ENCODE measurements around the gene RAB11A.

DNA sequence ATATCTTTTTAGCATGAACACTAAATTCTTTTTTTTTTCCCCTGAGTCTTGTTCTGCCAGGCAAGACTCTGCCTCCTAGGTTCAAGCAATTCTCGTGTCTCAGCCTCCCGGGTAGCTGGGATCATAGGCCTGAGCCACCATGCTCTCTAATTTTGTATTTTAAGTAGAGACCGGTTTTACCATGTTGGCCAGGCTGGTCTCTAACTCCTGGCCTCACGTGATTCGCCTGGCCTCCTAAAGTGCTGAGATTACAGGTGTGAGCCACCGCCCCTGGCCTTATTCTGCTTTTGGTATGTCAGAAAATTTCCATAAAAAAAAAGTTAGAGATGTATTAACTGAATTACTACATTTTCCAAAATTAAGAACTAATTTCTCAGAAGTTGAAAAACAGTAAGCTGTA lies 14.3 kb downstream of the RAB11A start:
- TF ChIP-seq, protein P1, sequence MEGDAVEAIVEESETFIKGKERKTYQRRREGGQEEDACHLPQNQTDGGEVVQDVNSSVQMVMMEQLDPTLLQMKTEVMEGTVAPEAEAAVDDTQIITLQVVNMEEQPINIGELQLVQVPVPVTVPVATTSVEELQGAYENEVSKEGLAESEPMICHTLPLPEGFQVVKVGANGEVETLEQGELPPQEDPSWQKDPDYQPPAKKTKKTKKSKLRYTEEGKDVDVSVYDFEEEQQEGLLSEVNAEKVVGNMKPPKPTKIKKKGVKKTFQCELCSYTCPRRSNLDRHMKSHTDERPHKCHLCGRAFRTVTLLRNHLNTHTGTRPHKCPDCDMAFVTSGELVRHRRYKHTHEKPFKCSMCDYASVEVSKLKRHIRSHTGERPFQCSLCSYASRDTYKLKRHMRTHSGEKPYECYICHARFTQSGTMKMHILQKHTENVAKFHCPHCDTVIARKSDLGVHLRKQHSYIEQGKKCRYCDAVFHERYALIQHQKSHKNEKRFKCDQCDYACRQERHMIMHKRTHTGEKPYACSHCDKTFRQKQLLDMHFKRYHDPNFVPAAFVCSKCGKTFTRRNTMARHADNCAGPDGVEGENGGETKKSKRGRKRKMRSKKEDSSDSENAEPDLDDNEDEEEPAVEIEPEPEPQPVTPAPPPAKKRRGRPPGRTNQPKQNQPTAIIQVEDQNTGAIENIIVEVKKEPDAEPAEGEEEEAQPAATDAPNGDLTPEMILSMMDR (IDR thresholded peaks at IDR 0.05), result no peak
- TF ChIP-seq TCF7L2 (IDR thresholded peaks at IDR 0.05; ENCODE audit: low read depth, low read length), result no peak
- no peak for TF ChIP-seq POLR2AphosphoS5 (IDR thresholded peaks at IDR 0.05; ENCODE audit: low read depth, low read length)
- TF ChIP-seq, protein P2, sequence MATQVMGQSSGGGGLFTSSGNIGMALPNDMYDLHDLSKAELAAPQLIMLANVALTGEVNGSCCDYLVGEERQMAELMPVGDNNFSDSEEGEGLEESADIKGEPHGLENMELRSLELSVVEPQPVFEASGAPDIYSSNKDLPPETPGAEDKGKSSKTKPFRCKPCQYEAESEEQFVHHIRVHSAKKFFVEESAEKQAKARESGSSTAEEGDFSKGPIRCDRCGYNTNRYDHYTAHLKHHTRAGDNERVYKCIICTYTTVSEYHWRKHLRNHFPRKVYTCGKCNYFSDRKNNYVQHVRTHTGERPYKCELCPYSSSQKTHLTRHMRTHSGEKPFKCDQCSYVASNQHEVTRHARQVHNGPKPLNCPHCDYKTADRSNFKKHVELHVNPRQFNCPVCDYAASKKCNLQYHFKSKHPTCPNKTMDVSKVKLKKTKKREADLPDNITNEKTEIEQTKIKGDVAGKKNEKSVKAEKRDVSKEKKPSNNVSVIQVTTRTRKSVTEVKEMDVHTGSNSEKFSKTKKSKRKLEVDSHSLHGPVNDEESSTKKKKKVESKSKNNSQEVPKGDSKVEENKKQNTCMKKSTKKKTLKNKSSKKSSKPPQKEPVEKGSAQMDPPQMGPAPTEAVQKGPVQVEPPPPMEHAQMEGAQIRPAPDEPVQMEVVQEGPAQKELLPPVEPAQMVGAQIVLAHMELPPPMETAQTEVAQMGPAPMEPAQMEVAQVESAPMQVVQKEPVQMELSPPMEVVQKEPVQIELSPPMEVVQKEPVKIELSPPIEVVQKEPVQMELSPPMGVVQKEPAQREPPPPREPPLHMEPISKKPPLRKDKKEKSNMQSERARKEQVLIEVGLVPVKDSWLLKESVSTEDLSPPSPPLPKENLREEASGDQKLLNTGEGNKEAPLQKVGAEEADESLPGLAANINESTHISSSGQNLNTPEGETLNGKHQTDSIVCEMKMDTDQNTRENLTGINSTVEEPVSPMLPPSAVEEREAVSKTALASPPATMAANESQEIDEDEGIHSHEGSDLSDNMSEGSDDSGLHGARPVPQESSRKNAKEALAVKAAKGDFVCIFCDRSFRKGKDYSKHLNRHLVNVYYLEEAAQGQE (IDR thresholded peaks at IDR 0.05; ENCODE audit: insufficient read depth in 1 of 2, low read depth in 2 of 2, low read length in 1 of 2), result no peak

Measured in Panc1 (cell line).